DMS53 treated with DMSO at 0.1 percent for 48 hours (cell line): ENCODE measurements around the gene SELL.
"Not testable (repeated sequence)": the region's sequence is repeated elsewhere in the genome, so short reads cannot be mapped to it uniquely, and the experiment has no call there.

ENCODE experiments used
- DNase-seq: peaks from one replicate; lab custom pipeline; 2025; ENCODE audit not compliant: unreplicated experiment; lab: John Stamatoyannopoulos, UW

SELL gene

GRCh38 chr1:169670244-169670643, 41.2 kb downstream of the SELL start:
- DNase-seq = not testable (repeated sequence)

- not testable (repeated sequence) for DNase-seq
Observed at GRCh38 chr1:169667699-169668596, 43.5 kb downstream of the SELL start.

- DNase-seq = not testable (repeated sequence)
Observed at GRCh38 chr1:169667227-169667639, 44.2 kb downstream of the SELL start.

- DNase-seq = not testable (repeated sequence)
Observed at GRCh38 chr1:169662680-169663079, 48.7 kb downstream of the SELL start.

GRCh38 chr1:169661066-169661465, 50.4 kb downstream of the SELL start:
- DNase-seq = not testable (repeated sequence)

GRCh38 chr1:169658777-169659176, 52.6 kb downstream of the SELL start:
- not testable (repeated sequence) for DNase-seq

GRCh38 chr1:169653873-169654272, 57.5 kb downstream of the SELL start:
- DNase-seq = no peak

- DNase-seq = no peak
Observed at GRCh38 chr1:169651035-169651434, 60.4 kb downstream of the SELL start.

GRCh38 chr1:169650551-169650950, 60.9 kb downstream of the SELL start:
- no peak for DNase-seq

- no peak for DNase-seq
Observed at GRCh38 chr1:169648709-169649108, 62.7 kb downstream of the SELL start.

- DNase-seq = no peak
Observed at GRCh38 chr1:169648187-169648586, 63.2 kb downstream of the SELL start.

GRCh38 chr1:169647512-169647911, 63.9 kb downstream of the SELL start:
- no peak for DNase-seq

GRCh38 chr1:169644297-169644696, 67.1 kb downstream of the SELL start:
- no peak for DNase-seq
